ENCODE data around the gene EEF2KMT.

The EEF2KMT gene

DNA sequence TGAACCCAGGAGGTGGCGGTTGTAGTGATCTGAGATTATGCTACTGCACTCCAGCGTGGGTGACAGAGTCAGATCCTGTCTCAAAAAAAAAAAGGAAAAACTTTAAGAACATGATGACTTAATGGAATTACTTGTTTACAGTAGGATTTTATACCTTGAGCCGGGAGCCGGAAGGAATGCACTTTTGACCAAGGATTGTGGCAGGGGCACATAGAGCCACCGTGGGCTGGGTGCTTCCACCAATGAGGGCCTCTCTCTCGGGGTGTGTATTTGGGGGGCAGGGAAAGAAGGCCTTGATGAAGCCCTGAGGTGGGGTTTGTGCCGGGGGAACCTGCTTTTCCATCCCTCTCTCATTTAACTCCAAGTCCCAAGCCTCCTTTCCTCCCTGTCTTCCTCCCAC is 57.1 kb downstream of the EEF2KMT start:
- no peak for DNase-seq

DNA sequence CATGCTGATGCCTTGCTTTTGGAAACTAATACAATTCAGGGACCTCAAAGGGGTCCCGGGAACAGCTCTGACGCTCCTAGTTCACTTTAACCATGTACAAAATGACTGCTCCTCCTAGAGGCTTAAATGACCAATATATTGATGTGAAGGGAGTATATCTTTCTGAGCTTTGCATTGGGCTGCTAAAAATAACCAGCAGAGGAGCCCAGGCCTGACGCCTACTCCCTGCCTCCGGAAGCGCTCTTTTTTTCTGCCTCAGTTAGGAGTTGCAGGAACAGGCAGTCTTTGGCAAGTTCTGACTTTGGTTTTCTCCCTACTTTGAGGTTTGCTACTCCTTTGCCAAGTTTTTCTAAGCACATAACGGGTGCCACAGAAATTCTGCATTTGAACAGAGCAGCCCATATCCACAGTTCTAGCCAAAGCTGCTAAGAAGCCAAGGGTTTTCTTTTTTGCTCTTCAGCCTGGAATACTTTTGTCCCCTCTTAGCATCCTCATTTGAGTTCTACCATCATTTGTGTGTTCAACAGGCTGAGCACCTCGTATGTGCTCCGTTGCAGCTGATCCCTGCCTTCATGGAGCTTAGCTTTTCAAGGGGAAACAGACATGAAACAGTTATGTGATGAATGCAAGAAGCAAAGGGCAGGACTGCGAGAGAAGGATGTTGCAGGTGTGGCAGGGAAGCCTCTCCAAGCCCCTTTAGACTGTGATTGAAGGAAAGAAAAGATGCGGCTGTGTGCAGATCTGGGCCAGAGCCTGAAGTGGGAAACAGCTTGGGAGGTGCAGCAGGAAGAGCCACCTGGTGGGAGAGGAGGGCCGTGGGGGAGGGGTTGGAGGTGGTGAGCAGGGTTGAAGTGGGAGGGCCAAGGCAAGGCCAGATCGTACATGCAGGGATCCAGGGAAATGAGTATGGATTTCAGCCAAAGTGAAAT is 61.1 kb downstream of the EEF2KMT start:
- no peak for DNase-seq

DNA sequence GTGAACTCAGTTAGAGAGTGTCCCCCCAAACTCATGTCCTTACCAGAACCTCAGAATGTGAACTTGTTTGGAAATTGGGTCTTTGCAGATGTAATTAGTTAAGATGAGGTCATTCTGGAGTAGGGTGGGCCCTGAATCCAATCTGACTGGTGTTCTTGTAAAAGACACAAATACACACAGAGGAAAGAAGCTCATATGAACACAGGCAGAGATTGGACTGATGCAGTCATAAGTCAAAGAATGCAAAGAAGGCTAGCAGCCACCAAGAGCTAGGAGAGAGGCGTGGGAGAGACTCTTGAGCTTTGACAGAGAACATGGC is 61.7 kb downstream of the EEF2KMT start:
- no peak for DNase-seq

Data from NCI-H2081 (cell line).